Measurements from ENCODE around the gene ZFHX2. TPM values are rescaled to one million over a fixed set of nuclear protein-coding genes. Genes with fewer than 3 reads are reported as not detected.

Gene ZFHX2
- total and polyA plus RNA-seq, 2 of the 4 experiments (the other 2 are of a cell fraction), result 0.18 to 0.53 TPM

DNA sequence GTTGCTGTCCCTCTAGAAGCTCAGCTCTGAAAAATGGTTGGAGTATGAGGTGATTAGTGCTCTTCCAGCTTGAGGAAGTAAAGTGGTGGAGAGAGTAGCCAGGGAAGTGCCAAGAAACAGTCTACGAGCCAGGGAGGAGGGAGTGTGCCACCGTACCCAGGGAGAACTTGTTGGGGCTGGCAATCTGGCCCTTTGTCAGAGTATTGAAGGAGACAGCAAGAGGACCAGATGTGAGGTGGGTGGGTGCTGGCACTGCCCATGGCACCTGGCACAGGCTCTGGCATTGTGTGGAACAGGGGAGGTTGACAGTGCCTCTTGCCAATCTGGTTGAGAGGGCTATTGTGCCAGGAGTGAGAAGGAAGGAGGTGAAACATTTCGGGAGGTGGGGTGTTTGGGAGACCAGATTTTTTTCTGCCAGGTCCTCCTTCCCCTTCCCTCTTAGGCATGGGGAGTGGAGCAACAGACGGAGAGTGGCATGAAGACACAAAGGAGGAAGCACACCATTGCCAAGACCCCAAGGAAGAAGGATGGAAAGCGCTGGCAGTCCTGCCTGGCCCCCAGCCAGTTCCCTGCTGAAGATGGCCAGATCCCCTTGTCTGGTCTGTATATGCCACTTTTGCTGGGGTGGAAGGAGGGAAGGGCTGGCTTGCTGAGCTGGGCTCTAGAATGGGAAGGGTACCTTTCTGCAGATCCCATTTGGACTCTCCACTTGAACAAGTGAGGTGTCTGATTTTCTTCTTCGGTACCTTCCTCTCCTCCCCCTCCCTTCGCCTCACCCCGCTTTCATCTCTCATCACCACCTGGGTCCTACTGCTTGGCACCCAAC, 37.5 kb downstream of the ZFHX2 start:
- BruUV-seq (replicated peaks), result no TSS peak
- no peak overlapping the region for H2BK120ac ChIP-seq (ENCODE audit: low read depth, low read length)
- H3K27ac ChIP-seq (ENCODE audit: insufficient read depth, low read length), result no peak overlapping the region

More for the DNA sequence above, 37.5 kb downstream of the ZFHX2 start:
- Histone ChIP-seq H3K27me3 (ENCODE audit: control insufficient read depth, insufficient read depth, low read length) (no peaks in the 10 kb centered on the region), H3K4me1 (ENCODE audit: control insufficient read depth, insufficient read depth, low read length) (no peaks in the 10 kb centered on the region), H3K18ac (ENCODE audit: low read depth, low read length) (no peak overlapping the region), H3K36me3 (ENCODE audit: control insufficient read depth, insufficient read depth, low read length) (no peaks in the 10 kb centered on the region), H4K5ac (ENCODE audit: low read depth, low read length) (no peak overlapping the region), H2BK20ac (ENCODE audit: low read depth, low read length) (no peak overlapping the region), H3K4me3 (ENCODE audit: insufficient read depth, low read depth, low read length) (no peak overlapping the region), H3K79me1 (ENCODE audit: low read depth in 1 of 2, low read length in 2 of 2) (no peaks in the 10 kb centered on the region), H2BK5ac (ENCODE audit: low read depth, low read length, poor library complexity, severe bottlenecking) (no peak overlapping the region), H3K4ac (ENCODE audit: low read depth, low read length) (no peak overlapping the region), H4K8ac (ENCODE audit: low read depth in 2 of 2, low read length in 2 of 2) (no peak overlapping the region), H4K91ac (ENCODE audit: insufficient read depth, low read depth, low read length) (no peak overlapping the region), H2AFZ (replicated peaks; ENCODE audit: low read length, poor library complexity) (no peak overlapping the region), H3K14ac (replicated peaks; ENCODE audit: low read depth, low read length) (no peak overlapping the region), H3K9me1 (ENCODE audit: insufficient read depth, low read length) (peaks cover 4% of the 10 kb centered on the region; the same call in 1 of the 2 replicates), H2AK5ac (ENCODE audit: low read depth, low read length) (no peak overlapping the region), H3K56ac (ENCODE audit: extremely low read depth, insufficient read depth, low read length) (no peak overlapping the region), H3K23ac (ENCODE audit: low read depth, low read length) (no peak overlapping the region), H2BK15ac (ENCODE audit: low read depth, low read length) (no peak overlapping the region), H2AK9ac (replicated peaks; ENCODE audit: low read depth, low read length, poor library complexity) (no peak overlapping the region), H3K9me3 (ENCODE audit: control insufficient read depth, insufficient read depth, low read length) (no peaks in the 10 kb centered on the region), H4K20me1 (ENCODE audit: insufficient read depth, low read length) (no peaks in the 10 kb centered on the region), H3K4me2 (ENCODE audit: low read depth, low read length) (no peak overlapping the region), H3K9ac (ENCODE audit: low read depth, low read length) (no peak overlapping the region)
- DNase-seq (no peak), ATAC-seq (ENCODE audit: low read depth) (no peak)
- ChIA-PET POLR2A (ENCODE audit: unreplicated experiment) (no interaction called here), CTCF (no interaction called here)
- no peak for TF ChIP-seq CEBPB (IDR thresholded peaks at IDR 0.05; ENCODE audit: low read depth, low read length)
- no peak for TF ChIP-seq BHLHE40 (IDR thresholded peaks at IDR 0.05; ENCODE audit: low read depth, low read length)
- TF ChIP-seq FOS (IDR thresholded peaks at IDR 0.05; ENCODE audit: low read depth, low read length), result no peak
- no peak for TF ChIP-seq RFX5 (IDR thresholded peaks at IDR 0.05; ENCODE audit: low read depth, low read length)
- TF ChIP-seq, protein P1, sequence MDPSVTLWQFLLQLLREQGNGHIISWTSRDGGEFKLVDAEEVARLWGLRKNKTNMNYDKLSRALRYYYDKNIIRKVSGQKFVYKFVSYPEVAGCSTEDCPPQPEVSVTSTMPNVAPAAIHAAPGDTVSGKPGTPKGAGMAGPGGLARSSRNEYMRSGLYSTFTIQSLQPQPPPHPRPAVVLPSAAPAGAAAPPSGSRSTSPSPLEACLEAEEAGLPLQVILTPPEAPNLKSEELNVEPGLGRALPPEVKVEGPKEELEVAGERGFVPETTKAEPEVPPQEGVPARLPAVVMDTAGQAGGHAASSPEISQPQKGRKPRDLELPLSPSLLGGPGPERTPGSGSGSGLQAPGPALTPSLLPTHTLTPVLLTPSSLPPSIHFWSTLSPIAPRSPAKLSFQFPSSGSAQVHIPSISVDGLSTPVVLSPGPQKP (IDR thresholded peaks at IDR 0.05; ENCODE audit: borderline replicate concordance, low read depth, low read length), result no peak
- TF ChIP-seq, protein P2, sequence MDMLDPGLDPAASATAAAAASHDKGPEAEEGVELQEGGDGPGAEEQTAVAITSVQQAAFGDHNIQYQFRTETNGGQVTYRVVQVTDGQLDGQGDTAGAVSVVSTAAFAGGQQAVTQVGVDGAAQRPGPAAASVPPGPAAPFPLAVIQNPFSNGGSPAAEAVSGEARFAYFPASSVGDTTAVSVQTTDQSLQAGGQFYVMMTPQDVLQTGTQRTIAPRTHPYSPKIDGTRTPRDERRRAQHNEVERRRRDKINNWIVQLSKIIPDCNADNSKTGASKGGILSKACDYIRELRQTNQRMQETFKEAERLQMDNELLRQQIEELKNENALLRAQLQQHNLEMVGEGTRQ (IDR thresholded peaks at IDR 0.05; ENCODE audit: low read depth, low read length), result no peak
- no peak for TF ChIP-seq RAD21 (IDR thresholded peaks at IDR 0.05; ENCODE audit: low read length)
- no peak for TF ChIP-seq SMC3 (IDR thresholded peaks at IDR 0.05; ENCODE audit: low read depth, low read length)
- TF ChIP-seq MXI1 (IDR thresholded peaks at IDR 0.05; ENCODE audit: borderline replicate concordance, low read depth, low read length), result no peak
- TF ChIP-seq MAZ (IDR thresholded peaks at IDR 0.05; ENCODE audit: borderline replicate concordance, low read depth, low read length), result no peak
- TF ChIP-seq MAFK (IDR thresholded peaks at IDR 0.05; ENCODE audit: low read depth, low read length), result no peak
- TF ChIP-seq RCOR1 (IDR thresholded peaks at IDR 0.05; ENCODE audit: insufficient replicate concordance, low read length), result no peak
- no peak for TF ChIP-seq CHD1 (IDR thresholded peaks at IDR 0.05; ENCODE audit: low read depth, low read length)
- no peak for TF ChIP-seq NFE2L2 (IDR thresholded peaks at IDR 0.05; ENCODE audit: low read depth, low read length)
- TF ChIP-seq POLR2A (IDR thresholded peaks at IDR 0.05; ENCODE audit: low read depth, low read length), result no peak
- TF ChIP-seq, protein P3, sequence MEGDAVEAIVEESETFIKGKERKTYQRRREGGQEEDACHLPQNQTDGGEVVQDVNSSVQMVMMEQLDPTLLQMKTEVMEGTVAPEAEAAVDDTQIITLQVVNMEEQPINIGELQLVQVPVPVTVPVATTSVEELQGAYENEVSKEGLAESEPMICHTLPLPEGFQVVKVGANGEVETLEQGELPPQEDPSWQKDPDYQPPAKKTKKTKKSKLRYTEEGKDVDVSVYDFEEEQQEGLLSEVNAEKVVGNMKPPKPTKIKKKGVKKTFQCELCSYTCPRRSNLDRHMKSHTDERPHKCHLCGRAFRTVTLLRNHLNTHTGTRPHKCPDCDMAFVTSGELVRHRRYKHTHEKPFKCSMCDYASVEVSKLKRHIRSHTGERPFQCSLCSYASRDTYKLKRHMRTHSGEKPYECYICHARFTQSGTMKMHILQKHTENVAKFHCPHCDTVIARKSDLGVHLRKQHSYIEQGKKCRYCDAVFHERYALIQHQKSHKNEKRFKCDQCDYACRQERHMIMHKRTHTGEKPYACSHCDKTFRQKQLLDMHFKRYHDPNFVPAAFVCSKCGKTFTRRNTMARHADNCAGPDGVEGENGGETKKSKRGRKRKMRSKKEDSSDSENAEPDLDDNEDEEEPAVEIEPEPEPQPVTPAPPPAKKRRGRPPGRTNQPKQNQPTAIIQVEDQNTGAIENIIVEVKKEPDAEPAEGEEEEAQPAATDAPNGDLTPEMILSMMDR (conservative IDR thresholded peaks at IDR 0.05; ENCODE audit: low read depth, low read length), result no peak
- in situ Hi-C loops (cut with MboI; ENCODE audit: low sequenced_read_pairs), result no loop called here
- intact Hi-C loops (cut with micrococcal nuclease), result no loop called here
- dilution Hi-C loops (cut with HindIII; ENCODE audit: low sequenced_read_pairs, unreplicated experiment), result no loop called here
- 100% methylated on average over 1 of the region's 8 CpGs; no CpG with 5 or more reads in 1 of the 2 experiments for WGBS, 2 experiments (ENCODE audit: extremely low coverage in 2 of 2, insufficient read length in 1 of 2)
